Lung microvascular endothelial cell (primary cell): ENCODE data around the gene PSRC1. TPM values are rescaled to one million over a fixed set of nuclear protein-coding genes. Genes with fewer than 3 reads are reported as not detected.

ENCODE experiments used
- DNase-seq, 2 donors: peaks; one replicate each; pipeline versions ENCODE4 v3.0.0 to v3.0.0-alpha.2; 2010; ENCODE audit warnings: low read depth in 2 of 2
- total RNA-seq: library from RNA; depleted of rRNA; stranded (reverse); fragments of >200 nt; gene quantifications from 2 replicates; pipeline ENCODE4 v1.2.1, GENCODE V29; 2014

PSRC1 gene
- total RNA-seq, 1 donor from 2014 or later, result 0.79 TPM

- no peak for DNase-seq
Measured at GRCh38 chr1:109272021-109272799, 10.7 kb downstream of the PSRC1 start.

DNA sequence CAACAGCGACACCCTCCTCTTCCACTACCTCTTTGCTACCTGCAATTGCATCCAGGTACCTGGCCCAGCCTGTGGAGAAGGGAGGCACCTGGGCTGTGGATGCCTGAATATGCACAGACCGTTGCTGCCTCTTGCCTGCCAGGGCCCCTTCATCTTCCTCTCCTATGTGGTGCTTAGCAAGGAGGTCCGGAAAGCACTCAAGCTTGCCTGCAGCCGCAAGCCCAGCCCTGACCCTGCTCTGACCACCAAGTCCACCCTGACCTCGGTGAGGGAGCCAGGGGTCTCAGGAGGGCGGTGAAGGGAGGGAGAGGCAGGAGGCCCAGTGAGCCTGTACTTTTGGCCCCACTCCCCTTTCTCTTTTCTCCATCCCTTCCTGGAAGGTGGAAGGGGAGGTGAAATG is 11.5 kb downstream of the PSRC1 start:
- DNase-seq, result no peak

DNA sequence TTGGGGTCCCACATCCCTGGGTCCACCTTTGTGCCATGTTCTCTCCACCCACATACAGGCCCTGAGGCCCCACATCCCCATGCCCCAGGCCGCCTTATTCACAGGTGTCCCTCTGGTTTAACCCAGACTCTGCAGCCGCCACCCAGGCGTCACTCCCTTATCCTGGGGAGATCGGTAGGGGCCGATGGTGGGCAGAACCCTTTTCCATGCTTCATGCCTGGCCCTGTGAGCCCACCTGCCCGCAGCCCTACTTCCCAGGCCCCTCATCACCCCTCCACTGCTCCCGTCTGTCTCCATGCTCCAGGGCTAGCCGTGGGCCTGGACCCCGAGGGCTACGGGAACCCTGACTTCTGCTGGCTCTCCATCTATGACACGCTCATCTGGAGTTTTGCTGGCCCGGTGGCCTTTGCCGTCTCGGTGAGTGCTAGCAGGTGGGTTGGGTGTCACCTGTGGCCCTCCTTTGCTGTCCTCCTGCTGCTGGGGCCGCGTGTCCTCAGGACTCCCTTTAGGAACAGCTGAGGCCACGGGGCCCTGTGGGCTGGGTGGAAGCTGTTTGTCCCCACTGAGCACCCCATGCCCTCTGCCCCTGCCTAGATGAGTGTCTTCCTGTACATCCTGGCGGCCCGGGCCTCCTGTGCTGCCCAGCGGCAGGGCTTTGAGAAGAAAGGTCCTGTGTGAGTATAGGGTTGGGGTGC is 12.2 kb downstream of the PSRC1 start:
- DNase-seq, result no peak

- no peak for DNase-seq
Measured at GRCh38 chr1:109269981-109270622, 12.8 kb downstream of the PSRC1 start.

DNA sequence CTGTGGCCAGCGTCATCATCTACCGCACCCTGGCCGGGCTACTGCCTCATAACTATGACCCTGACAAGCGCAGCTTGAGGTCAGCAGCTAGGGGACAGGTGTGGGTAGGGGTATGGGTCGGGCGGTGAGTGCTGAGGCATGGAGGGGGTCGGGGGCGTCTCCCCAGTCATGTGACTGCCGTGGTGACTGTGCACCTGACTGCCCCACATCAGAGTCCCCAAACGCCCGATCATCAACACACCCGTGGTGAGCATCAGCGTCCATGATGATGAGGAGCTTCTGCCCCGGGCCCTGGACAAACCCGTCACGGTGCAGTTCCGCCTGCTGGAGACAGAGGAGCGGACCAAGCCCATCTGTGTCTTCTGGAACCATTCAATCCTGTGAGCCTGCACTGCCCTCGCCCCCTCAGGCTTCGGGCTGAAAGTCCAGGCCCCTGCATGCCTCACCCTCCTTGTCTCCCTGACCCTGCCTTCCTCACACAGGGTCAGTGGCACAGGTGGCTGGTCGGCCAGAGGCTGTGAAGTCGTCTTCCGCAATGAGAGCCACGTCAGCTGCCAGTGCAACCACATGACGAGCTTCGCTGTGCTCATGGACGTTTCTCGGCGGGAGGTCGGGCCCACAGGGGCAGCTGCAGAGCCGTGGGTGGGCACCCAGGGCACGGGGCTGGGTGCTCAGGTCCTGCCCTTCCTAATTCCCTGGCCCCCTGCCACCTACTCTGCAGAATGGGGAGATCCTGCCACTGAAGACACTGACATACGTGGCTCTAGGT is 13.5 kb downstream of the PSRC1 start:
- no peak for DNase-seq

DNA sequence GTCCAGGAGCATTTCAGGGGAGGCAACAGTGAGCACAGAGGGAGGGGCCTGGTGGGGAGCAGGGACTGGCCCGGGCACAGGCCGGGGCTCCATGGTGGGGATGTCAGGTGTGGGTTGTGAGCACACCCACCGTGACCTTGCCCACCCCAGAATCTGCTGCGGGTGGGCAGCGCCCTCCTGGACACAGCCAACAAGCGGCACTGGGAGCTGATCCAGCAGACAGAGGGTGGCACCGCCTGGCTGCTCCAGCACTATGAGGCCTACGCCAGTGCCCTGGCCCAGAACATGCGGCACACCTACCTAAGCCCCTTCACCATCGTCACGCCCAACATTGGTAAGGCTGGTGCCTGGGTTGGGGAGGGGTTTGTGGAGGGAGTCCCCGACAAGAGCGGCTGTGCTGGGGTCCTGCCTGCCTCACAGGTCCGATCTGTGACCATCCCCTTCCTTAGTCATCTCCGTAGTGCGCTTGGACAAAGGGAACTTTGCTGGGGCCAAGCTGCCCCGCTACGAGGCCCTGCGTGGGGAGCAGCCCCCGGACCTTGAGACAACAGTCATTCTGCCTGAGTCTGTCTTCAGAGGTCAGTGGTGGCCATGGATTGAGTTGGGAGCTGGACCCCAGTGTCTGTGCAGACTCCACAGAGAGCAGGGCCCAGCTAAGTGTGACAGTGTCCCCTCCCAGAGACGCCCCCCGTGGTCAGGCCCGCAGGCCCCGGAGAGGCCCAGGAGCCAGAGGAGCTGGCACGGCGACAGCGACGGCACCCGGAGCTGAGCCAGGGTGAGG is 14.3 kb downstream of the PSRC1 start:
- DNase-seq, result no peak

- no peak for DNase-seq
Measured at GRCh38 chr1:109267743-109268300, 15.1 kb downstream of the PSRC1 start.

DNA sequence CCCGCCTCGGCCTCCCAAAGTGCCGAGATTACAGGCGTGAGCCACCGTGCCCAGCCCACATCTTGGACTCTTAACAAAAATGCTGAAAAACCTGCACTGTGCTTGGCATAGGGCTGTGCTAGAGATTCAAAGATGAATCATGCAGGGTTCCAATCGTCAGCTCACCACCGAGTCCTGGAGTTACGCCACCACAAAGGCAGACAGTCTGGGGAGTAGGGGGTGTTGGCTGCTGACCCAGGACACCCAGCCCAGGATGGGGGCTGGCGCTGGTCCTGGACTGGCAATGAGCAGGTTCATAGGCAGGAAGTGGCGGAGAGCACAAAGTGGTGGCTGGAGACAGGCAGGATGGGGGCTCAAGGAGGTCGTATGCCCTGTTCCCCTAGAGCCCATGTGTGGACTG is 16.0 kb downstream of the PSRC1 start:
- DNase-seq, result no peak

DNA sequence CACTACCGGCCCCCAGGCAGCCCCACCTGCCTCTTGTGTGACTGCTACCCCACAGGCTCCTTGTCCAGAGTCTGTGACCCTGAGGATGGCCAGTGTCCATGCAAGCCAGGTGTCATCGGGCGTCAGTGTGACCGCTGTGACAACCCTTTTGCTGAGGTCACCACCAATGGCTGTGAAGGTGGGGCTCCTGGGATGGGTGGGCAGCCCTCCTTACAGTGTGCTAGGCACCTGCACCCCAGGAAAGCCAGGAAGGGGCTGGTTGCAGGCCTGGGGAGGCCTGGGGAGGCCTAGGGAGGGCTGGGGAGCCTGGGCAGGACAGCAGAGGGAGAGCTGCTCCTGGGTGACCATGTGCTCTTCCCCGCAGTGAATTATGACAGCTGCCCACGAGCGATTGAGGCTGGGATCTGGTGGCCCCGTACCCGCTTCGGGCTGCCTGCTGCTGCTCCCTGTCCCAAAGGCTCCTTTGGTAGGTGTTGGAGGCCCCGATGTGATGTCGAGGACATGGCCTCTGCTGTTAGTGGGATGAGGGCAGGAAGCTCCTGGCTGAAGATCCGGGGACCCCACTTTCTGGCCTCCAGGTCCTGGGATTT is 17.1 kb downstream of the PSRC1 start:
- no peak for DNase-seq

DNA sequence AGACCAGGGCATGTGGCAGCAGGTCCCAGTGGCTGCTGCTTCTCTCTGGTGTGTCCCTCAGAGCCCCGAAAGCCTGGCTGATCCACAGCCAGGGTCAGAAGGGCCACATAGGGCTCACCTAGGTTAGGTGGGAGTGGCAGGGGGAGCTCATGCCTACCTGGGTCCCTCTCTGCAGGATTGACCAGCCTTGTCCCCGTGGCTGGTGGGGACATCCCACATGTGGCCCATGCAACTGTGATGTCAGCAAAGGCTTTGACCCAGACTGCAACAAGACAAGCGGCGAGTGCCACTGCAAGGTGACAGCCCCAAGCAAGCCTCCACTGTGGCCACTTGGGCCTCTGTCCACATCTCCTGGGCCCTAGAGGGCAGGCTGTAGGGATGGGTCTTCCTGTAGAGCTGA is 17.9 kb downstream of the PSRC1 start:
- DNase-seq, result no peak

- no peak for DNase-seq
Measured at GRCh38 chr1:109264379-109264755, 18.6 kb downstream of the PSRC1 start.

DNA sequence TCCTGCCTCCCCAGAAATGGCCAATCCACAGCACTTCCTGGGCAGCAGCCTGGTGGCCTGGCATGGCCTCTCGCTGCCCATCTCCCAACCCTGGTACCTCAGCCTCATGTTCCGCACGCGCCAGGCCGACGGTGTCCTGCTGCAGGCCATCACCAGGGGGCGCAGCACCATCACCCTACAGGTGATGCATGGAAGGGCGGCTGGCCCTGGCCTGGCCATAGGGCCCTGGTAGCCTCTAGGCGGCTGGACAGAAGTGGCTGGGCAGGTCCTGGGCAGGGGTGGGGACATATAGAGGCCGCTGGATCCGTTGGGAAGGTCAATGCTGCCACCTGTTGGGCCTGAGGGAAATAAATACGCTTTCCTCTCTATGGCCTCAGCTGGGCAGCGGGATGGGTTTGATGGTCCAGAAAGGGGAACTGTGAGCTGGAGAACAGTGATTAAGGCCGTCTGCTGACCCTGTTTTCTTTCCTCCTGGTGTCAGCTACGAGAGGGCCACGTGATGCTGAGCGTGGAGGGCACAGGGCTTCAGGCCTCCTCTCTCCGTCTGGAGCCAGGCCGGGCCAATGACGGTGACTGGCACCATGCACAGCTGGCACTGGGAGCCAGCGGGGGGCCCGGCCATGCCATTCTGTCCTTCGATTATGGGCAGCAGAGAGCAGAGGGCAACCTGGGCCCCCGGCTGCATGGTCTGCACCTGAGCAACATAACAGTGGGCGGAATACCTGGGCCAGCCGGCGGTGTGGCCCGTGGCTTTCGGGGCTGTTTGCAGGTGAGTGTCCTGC is 19.2 kb downstream of the PSRC1 start:
- DNase-seq, result peak; percentile 87 to 95

GRCh38 chr1:109263234-109263596 is 19.7 kb downstream of the PSRC1 start:
- no peak for DNase-seq

DNA sequence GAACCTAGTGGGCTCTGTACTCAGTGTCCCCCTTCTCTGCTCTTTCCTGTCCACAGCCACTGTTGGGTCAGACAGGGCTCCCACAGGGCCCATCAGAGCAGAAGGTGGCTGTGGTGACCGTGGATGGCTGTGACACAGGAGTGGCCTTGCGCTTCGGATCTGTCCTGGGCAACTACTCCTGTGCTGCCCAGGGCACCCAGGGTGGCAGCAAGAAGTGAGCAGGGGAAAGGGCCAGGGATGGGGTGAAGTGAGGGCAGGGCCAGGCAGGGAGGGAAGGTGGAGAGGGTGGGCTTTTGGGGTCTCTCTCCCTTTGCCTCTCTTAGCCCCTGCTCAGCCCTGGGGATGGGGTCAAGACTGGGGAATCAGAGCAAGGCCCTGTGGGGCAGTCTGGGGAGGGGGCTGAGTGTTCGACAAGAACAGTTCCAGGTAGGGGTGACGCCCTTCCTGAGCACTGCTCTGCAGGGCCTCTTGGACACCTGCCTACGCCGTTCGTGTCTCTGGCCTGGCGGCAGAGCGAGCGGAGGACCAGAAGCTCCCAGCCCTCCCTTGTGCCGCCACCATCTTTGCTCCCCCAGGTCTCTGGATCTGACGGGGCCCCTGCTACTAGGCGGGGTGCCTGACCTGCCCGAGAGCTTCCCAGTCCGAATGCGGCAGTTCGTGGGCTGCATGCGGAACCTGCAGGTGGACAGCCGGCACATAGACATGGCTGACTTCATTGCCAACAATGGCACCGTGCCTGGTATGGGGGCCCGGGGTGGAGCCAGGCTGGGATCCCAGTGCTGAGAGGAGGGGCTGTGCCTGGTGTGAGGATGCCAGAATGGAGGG is 20.5 kb downstream of the PSRC1 start:
- DNase-seq, result no peak

DNA sequence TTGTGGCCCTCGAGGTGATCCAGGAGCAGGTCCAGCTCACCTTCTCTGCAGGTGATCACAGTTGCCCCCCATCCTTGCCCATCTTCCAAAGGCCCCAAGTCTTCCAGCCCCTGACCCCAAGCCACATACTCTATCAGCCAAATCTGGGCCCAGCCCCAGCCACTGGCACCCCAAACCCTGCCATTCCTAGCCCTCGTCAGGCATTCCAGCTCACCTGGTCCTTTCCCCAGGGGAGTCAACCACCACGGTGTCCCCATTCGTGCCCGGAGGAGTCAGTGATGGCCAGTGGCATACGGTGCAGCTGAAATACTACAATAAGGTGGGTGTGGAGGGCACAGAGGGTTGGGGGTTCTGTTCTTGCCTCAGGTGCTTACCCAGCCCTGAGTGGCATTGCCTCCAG is 21.4 kb downstream of the PSRC1 start:
- no peak for DNase-seq

DNA sequence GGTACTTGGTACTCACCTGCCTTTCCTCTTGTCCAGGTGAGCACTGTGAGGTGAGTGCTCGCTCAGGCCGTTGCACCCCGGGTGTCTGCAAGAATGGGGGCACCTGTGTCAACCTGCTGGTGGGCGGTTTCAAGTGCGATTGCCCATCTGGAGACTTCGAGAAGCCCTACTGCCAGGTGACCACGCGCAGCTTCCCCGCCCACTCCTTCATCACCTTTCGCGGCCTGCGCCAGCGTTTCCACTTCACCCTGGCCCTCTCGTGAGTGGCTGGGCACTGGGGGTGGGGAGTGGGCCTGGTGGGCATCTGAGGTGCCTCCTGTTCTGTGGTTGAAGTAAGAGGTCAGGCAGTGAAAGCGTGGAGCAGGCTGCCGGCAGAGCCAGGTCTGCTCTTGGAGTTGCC is 21.9 kb downstream of the PSRC1 start:
- DNase-seq, result no peak

GRCh38 chr1:109259674-109260557 is 23.0 kb downstream of the PSRC1 start:
- no peak for DNase-seq
